Nephron (organoid): Measurements from ENCODE around the gene FGD3.

Source experiments
- H3K27ac Mint-ChIP-seq, 3 experiments: 2 replicates each; pipeline ENCODE4 v1.8.0; 2020; ENCODE audit warnings: mixed read lengths in 3 of 3, mild to moderate bottlenecking in 2 of 3, moderate library complexity in 1 of 3
- H3K27me3 Mint-ChIP-seq: 2 replicates; pipeline ENCODE4 v1.8.0; 2021; ENCODE audit warnings: low read depth, mild to moderate bottlenecking, moderate library complexity, mixed read lengths
- H3K36me3 Mint-ChIP-seq: 2 replicates; pipeline ENCODE4 v1.8.0; 2020; ENCODE audit warnings: low read depth, mixed read lengths
- H3K4me1 Mint-ChIP-seq: 2 replicates; pipeline ENCODE4 v1.8.0; 2020; ENCODE audit warnings: mixed read lengths
- H3K4me3 Mint-ChIP-seq, 3 experiments: 2 replicates each; pipeline ENCODE4 v1.8.0; 2020; ENCODE audit warnings: mild to moderate bottlenecking in 3 of 3, mixed read lengths in 3 of 3, moderate library complexity in 2 of 3
- H3K9me3 Mint-ChIP-seq: 2 replicates; pipeline ENCODE4 v1.8.0; 2020; ENCODE audit warnings: mixed read lengths
- CTCF ChIP-seq, 3 experiments: fragments of 200-600 bp; sonication (generic); IDR thresholded peaks; one replicate each; pipeline ENCODE4 v1.5.0; 2021; ENCODE audit warnings: antibody characterized with exemption in 3 of 3; ENCODE audit not compliant: unreplicated experiment in 3 of 3

FGD3 gene

GRCh38 chr9:92962846-92963245 is 15.5 kb downstream of the FGD3 start:
- Mint-ChIP-seq H3K4me1 (peaks cover 4% of the 10 kb centered on the region), H3K27me3 (peaks cover 4% of the 10 kb centered on the region), H3K27ac (no peak overlapping the region), H3K4me3 (no peak overlapping the region), H3K36me3 (no peaks in the 10 kb centered on the region), H3K9me3 (no peaks in the 10 kb centered on the region)
- no peak for TF ChIP-seq CTCF (IDR thresholded peaks at IDR 0.05; ENCODE audit: unreplicated experiment in 3 of 3)

- no peaks in the 10 kb centered on the region for H3K9me3 Mint-ChIP-seq
- peak overlapping the region in 1 of 3 experiments; percentile 41 for H3K27ac Mint-ChIP-seq
- H3K4me3 Mint-ChIP-seq: no peak overlapping the region
- no peaks in the 10 kb centered on the region for H3K36me3 Mint-ChIP-seq
- H3K4me1 Mint-ChIP-seq: peaks cover 4% of the 10 kb centered on the region
- H3K27me3 Mint-ChIP-seq: peaks cover 4% of the 10 kb centered on the region
- TF ChIP-seq CTCF (IDR thresholded peaks at IDR 0.05; ENCODE audit: unreplicated experiment in 3 of 3): no peak
These were observed 16.7 kb downstream of the FGD3 start for GRCh38 chr9:92963831-92964606.

GRCh38 chr9:92964607-92965060 is 17.3 kb downstream of the FGD3 start:
- peaks cover 4% of the 10 kb centered on the region for H3K4me1 Mint-ChIP-seq
- no peak for TF ChIP-seq CTCF (IDR thresholded peaks at IDR 0.05; ENCODE audit: unreplicated experiment in 3 of 3)
- peaks cover 4% of the 10 kb centered on the region for H3K27me3 Mint-ChIP-seq
- no peak overlapping the region for H3K27ac Mint-ChIP-seq
- H3K4me3 Mint-ChIP-seq: no peak overlapping the region
- H3K9me3 Mint-ChIP-seq: no peaks in the 10 kb centered on the region
- H3K36me3 Mint-ChIP-seq: no peaks in the 10 kb centered on the region

- Mint-ChIP-seq H3K36me3 (no peaks in the 10 kb centered on the region), H3K27ac (no peak overlapping the region), H3K4me3 (no peak overlapping the region)
These were observed 17.9 kb downstream of the FGD3 start for GRCh38 chr9:92965061-92965758.

GRCh38 chr9:92965759-92966517 is 18.6 kb downstream of the FGD3 start:
- Mint-ChIP-seq H3K36me3 (no peaks in the 10 kb centered on the region), H3K27me3 (peaks cover 4% of the 10 kb centered on the region), H3K4me1 (peaks cover 9% of the 10 kb centered on the region), H3K9me3 (no peaks in the 10 kb centered on the region), H3K27ac (no peak overlapping the region), H3K4me3 (no peak overlapping the region)
- no peak for TF ChIP-seq CTCF (IDR thresholded peaks at IDR 0.05; ENCODE audit: unreplicated experiment in 3 of 3)

More at GRCh38 chr9:92965061-92965758, 17.9 kb downstream of the FGD3 start:
- Mint-ChIP-seq H3K9me3 (no peaks in the 10 kb centered on the region), H3K27me3 (peaks cover 4% of the 10 kb centered on the region), H3K4me1 (peaks cover 7% of the 10 kb centered on the region)
- no peak for TF ChIP-seq CTCF (IDR thresholded peaks at IDR 0.05; ENCODE audit: unreplicated experiment in 3 of 3)
